Panc1 (cell line): ENCODE measurements around the gene LAMB1. TPM values are rescaled to one million over a fixed set of nuclear protein-coding genes. Genes with fewer than 3 reads are reported as not detected.

ENCODE experiments used
- ATAC-seq: fragments of 200-7000 bp; cut with Tn5 transposase; 2 replicates; pipeline ENCODE4 v1.9.1; 2020; ENCODE audit warnings: mild to moderate bottlenecking, moderate library complexity
- BruUV-seq: library from RNA; stranded (reverse); fragments of 400-500 nt; replicated peaks from 2 replicates; lab custom pipeline; 2021; lab: Mats Ljungman, UMichigan
- CTCF ChIA-PET: fragments of 300-600 bp; sonication (Branson Sonifier 250); formaldehyde crosslinking; loops from one replicate; lab custom pipeline; 2022; ENCODE audit warnings: antibody characterized with exemption; lab: Charles Lee
- POLR2A ChIA-PET: fragments of 300-600 bp; sonication (Branson Sonifier 250); formaldehyde crosslinking; loops from one replicate; lab custom pipeline; 2022; ENCODE audit warnings: antibody characterized with exemption; lab: Charles Lee
- DNase-seq: peaks from one replicate; pipeline ENCODE4 v3.0.0-alpha.2; 2010; ENCODE audit warnings: low read depth, low spot score
- H3K27ac ChIP-seq: 2 replicates; pipeline ENCODE4 v1.5.1; 2011; ENCODE audit warnings: mild to moderate bottlenecking, low read length, inconsistent platforms
- H3K27me3 ChIP-seq: fragments of 200-500 bp; sonication (Bioruptor generic); 2 replicates; pipeline ENCODE4 v1.6.0; 2014; ENCODE audit warnings: low read length, inconsistent platforms; ENCODE audit not compliant: control insufficient read depth, insufficient read depth
- H3K36me3 ChIP-seq: fragments of 200-500 bp; sonication (Bioruptor generic); 2 replicates; pipeline ENCODE4 v1.5.1; 2014; ENCODE audit warnings: inconsistent platforms, mild to moderate bottlenecking, low read length, moderate library complexity; ENCODE audit not compliant: control insufficient read depth, insufficient read depth
- H3K4me1 ChIP-seq: 2 replicates; pipeline ENCODE4 v1.5.1; 2011; ENCODE audit warnings: inconsistent platforms, mild to moderate bottlenecking, low read length, moderate library complexity; ENCODE audit not compliant: control insufficient read depth, insufficient read depth
- H3K4me3 ChIP-seq, 2 experiments: 2 replicates each; pipeline ENCODE4 v1.5.1; 2011 to 2012; ENCODE audit warnings: low read depth in 2 of 2, low read length in 2 of 2, mild to moderate bottlenecking in 2 of 2, inconsistent platforms in 1 of 2, moderate library complexity in 1 of 2
- H3K9me3 ChIP-seq: fragments of 200-500 bp; sonication (Bioruptor generic); 2 replicates; pipeline ENCODE4 v1.5.1; 2014; ENCODE audit warnings: low read depth, mild to moderate bottlenecking, inconsistent platforms, low read length, moderate library complexity; ENCODE audit not compliant: control insufficient read depth, insufficient read depth
- CTCF ChIP-seq: fragments of 450-650 bp; IDR thresholded peaks from 2 replicates; pipeline ENCODE4 v1.5.1; 2017; ENCODE audit warnings: mild to moderate bottlenecking
- POLR2AphosphoS5 ChIP-seq: IDR thresholded peaks from 2 replicates; pipeline ENCODE4 v1.6.1; 2012; ENCODE audit warnings: mild to moderate bottlenecking, low read depth, low read length, moderate library complexity
- REST ChIP-seq, 2 experiments: IDR thresholded peaks; 2 replicates each; pipeline ENCODE4 v1.6.1; 2011 to 2012; ENCODE audit warnings: low read depth in 2 of 2, control low read depth in 1 of 2, low read length in 1 of 2, mild to moderate bottlenecking in 1 of 2, moderate library complexity in 1 of 2; ENCODE audit not compliant: insufficient read depth in 1 of 2
- SIN3A ChIP-seq: IDR thresholded peaks from 2 replicates; pipeline ENCODE4 v1.6.1; 2012; ENCODE audit warnings: low read depth, mild to moderate bottlenecking, low read length, moderate library complexity, borderline replicate concordance; ENCODE audit not compliant: insufficient read depth
- TCF7L2 ChIP-seq: IDR thresholded peaks from 2 replicates; pipeline ENCODE4 v1.6.1; 2011; ENCODE audit warnings: mild to moderate bottlenecking, low read depth, low read length, inconsistent platforms
- in situ Hi-C: cut with HindIII; loops from 2 replicates; pipeline ENCODE4 v1.10.0; 2016; ENCODE audit warnings: low sequenced_read_pairs, low pct_unique_long_range_greater_than_20kb
- intact Hi-C: fragments of 100-400 bp; cut with micrococcal nuclease; formaldehyde crosslinking; loops from one replicate; pipeline ENCODE4 v1.10.0; 2022; ENCODE audit not compliant: unreplicated experiment
- total RNA-seq: library from RNA; stranded (reverse); gene quantifications from one replicate; pipeline ENCODE4 v1.2.1, GENCODE V29; 2021; ENCODE audit not compliant: unreplicated experiment

LAMB1 gene
- total RNA-seq, 1 experiment from 2014 or later, result 204 TPM

- DNase-seq (no peak), ATAC-seq (no peak)
- H3K4me3 ChIP-seq, result no peak overlapping the region
- BruUV-seq, result no TSS peak
- no peaks in the 10 kb centered on the region for H3K9me3 ChIP-seq
- H3K27me3 ChIP-seq, result no peaks in the 10 kb centered on the region
- peaks cover 5% of the 10 kb centered on the region; the same call in 1 of the 2 replicates for H3K4me1 ChIP-seq
- ChIA-PET POLR2A (no interaction called here), CTCF (no interaction called here)
- intact Hi-C loops, result no loop called here
- in situ Hi-C loops, result no loop called here
- H3K27ac ChIP-seq, result no peak overlapping the region
- H3K36me3 ChIP-seq, result peaks cover 58% of the 10 kb centered on the region
- TF ChIP-seq TCF7L2 (no peak), POLR2AphosphoS5 (no peak), REST (IDR thresholded peaks at IDR 0.05; ENCODE audit: insufficient read depth in 1 of 2, low read depth in 2 of 2, low read length in 1 of 2) (no peak), CTCF (no peak), SIN3A (no peak)
These were observed 88.1 kb downstream of the LAMB1 start for GRCh38 chr7:107914831-107915230.

GRCh38 chr7:107913851-107914250 lies 89.1 kb downstream of the LAMB1 start:
- no peak for DNase-seq
- in situ Hi-C loops, result no loop called here

More at GRCh38 chr7:107913851-107914250, 89.1 kb downstream of the LAMB1 start:
- H3K9me3 ChIP-seq, result no peaks in the 10 kb centered on the region
- TF ChIP-seq SIN3A (no peak), TCF7L2 (no peak), POLR2AphosphoS5 (no peak), CTCF (no peak), REST (IDR thresholded peaks at IDR 0.05; ENCODE audit: insufficient read depth in 1 of 2, low read depth in 2 of 2, low read length in 1 of 2) (no peak)
- H3K4me3 ChIP-seq, result no peak overlapping the region
- intact Hi-C loops, result no loop called here
- ATAC-seq, result no peak
- ChIA-PET CTCF (no interaction called here), POLR2A (no interaction called here)
- H3K27ac ChIP-seq, result no peak overlapping the region
- no peaks in the 10 kb centered on the region for H3K27me3 ChIP-seq
- peaks cover 55% of the 10 kb centered on the region for H3K36me3 ChIP-seq
- no TSS peak for BruUV-seq
- H3K4me1 ChIP-seq, result no peaks in the 10 kb centered on the region
